Stimulated activated CD8-positive, alpha-beta memory T cell treated with anti-CD3 and anti-CD28 coated beads, Interleukin-15, amount 100 ng/mL, for 4 hours (primary cell): ENCODE measurements around the gene UBE2B.

Experiments
- DNase-seq, 2 donors: peaks; one replicate each; pipeline ENCODE4 v3.0.0-alpha.2; 2020; ENCODE audit warnings: low read depth in 2 of 2

Gene UBE2B

DNA sequence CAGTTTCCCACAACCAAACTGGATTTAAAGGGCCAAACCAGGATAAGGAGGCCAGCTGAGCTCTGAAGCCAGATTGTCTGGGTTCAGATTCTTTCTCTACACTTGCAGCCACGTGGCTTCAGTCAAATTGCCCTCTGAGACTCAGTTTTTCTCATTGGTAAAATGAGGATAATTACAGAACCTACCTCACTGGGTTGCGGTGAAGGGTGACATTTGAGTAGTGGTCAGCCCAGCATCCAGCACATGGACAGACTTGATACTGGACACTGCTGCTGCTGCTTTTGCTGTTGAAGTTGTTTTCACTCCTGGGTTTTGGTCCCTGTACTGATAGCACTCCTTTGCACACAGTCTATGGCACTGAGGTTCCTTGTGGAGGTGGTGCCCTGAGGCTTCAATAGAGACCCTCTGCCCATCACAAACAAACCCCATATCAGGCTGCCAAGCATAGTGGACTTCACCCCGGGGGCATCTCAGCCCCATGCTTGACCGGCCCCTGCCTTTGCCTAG, 66.0 kb downstream of the UBE2B start:
- DNase-seq, result no peak

DNA sequence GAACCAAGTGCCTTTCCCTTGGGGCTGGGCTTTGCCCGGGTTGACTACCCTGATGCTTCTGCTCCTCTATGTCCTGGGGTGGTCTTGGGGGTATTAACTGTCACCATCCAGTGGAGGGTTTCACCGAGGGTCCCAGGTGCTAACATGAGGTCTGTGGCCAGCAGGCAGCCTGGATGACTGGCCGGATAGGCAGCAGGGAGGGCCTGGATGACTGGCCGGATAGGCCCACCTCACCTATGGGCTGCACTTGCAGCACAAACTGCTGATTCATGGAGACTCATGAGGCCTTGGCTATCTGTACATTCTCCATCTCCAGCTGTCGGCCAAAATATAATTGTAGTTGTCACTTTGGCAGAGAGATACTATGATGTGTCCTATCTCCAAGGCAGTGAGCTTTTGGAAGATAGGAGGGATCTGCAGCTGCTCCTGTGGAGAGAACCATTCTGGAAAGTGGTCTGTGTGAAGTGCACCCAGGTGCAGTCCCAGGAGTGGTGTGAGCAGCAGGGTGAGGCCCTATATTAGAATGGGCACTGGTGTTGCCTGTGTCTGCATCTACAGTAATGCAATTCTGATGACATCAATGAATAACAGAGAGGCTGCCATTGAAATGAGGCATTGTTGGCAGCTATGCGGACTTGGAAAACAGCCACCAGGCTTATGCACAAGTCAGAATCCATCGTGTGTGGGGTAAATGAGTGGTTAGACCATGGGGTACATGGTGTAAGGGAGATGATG, 66.6 kb downstream of the UBE2B start:
- DNase-seq, result no peak

DNA sequence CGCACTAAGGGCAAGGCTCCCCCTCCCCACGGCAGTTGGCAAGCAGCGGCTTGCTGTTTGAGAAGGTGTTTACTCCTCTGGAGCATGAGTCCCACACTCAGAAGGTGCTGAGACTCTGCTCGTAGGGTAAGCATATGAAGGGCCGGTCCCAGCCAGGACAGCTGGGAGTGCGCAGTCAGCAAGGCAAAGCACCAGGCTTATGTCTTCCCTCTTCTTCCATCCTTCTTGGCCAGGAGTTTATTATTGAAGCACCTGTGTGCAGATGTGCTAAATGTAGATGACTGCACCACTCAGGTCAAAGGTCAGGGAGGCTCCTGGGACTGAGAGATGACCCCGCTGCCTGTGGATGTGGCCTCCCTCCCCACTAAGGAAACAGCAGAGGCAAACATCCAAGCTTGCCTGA, 67.4 kb downstream of the UBE2B start:
- DNase-seq, result no peak

DNA sequence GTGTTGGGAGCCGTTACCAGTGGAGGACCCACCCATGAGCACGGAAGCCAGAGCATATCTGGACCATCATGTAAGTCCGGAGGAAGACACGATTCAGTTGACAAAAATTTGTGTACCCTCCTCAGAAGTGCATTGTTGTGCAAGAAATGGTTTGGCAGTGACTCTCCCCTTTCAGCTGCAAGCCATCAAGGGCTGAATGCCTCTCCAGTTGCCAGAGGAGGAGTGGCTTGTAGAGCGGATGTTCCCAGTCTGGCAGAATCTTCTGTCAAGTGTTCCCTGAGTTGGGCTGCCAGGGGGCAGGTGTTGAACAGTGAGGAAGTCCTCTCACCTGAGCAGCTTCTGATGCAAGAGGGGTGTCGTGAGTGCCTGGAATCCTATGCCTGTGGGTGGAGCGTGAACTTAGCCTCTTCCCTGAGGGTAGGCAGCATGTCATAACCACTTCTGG, 67.9 kb downstream of the UBE2B start:
- DNase-seq, result no peak

DNA sequence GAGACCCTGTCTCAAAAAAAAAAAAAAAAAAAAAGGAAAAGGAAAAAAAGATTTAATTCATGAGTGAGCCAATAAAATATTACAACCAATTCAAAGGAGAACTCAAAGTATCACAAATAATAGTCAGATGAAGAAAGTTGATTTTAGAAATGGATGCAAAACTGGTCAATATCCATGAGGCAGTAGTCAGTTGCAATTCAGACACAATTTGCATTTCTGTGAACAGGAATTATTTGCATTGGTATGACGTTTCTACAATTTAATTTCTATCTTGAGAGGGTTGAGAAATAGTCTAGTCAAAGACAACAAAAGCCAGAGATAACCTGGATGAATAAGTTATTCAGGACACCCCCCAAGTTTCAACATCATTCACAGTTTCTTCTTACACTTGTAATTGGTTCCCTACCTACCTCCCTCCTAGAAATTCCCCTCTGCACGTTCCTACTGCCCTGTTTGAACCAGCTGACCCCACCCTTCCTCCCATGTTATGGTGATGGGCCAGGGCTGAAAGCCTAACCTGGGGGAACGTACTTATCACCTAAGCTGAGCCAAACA, 68.9 kb downstream of the UBE2B start:
- no peak for DNase-seq
